ENCODE measurements around the gene TNFRSF19. TPM values are rescaled to one million over a fixed set of nuclear protein-coding genes. Genes with fewer than 3 reads are reported as not detected.
A peak's percentile ranks its signal among the peaks of the same experiment; 100 is the strongest.

The TNFRSF19 gene
- total and polyA plus RNA-seq, 2 of the 13 experiments (the other 11 are each of a cell fraction or from before 2014, with no cell fraction given) = 75.3 to 77.7 TPM

- TF ChIP-seq ZBTB8A (CRISPR knock-in tag; IDR thresholded peaks at IDR 0.05; ENCODE audit: borderline replicate concordance, low read depth) (no peak), NFKBIZ (CRISPR knock-in tag; IDR thresholded peaks at IDR 0.05) (no peak), ZNF253 (CRISPR knock-in tag; IDR thresholded peaks at IDR 0.05; ENCODE audit: borderline replicate concordance) (no peak), PHF20 (CRISPR knock-in tag; IDR thresholded peaks at IDR 0.05) (no peak), CTCF (CRISPR knock-in tag; IDR thresholded peaks at IDR 0.05) (peak; percentile 46), TGIF2 (CRISPR knock-in tag; IDR thresholded peaks at IDR 0.05) (no peak), ZNF335 (CRISPR knock-in tag; IDR thresholded peaks at IDR 0.05) (no peak), RBAK (CRISPR knock-in tag; IDR thresholded peaks at IDR 0.05) (no peak), ZNF605 (CRISPR knock-in tag; IDR thresholded peaks at IDR 0.05) (no peak), PAWR (CRISPR knock-in tag; IDR thresholded peaks at IDR 0.05; ENCODE audit: borderline replicate concordance) (no peak), TMF1 (CRISPR knock-in tag; IDR thresholded peaks at IDR 0.05; ENCODE audit: low read depth) (no peak), ZMYM3 (CRISPR knock-in tag; IDR thresholded peaks at IDR 0.05) (0 out of 2 replicates have a peak, but pooled peaks have one; percentile 15), KDM1A (CRISPR knock-in tag; IDR thresholded peaks at IDR 0.05) (no peak), FUBP1 (CRISPR knock-in tag; IDR thresholded peaks at IDR 0.05; ENCODE audit: borderline replicate concordance) (no peak), ZNF569 (CRISPR knock-in tag; IDR thresholded peaks at IDR 0.05; ENCODE audit: borderline replicate concordance) (no peak), ZNF143 (CRISPR knock-in tag; IDR thresholded peaks at IDR 0.05) (no peak), ZNF788 (CRISPR knock-in tag; IDR thresholded peaks at IDR 0.05; ENCODE audit: borderline replicate concordance) (no peak)
- TF ChIP-seq, protein P1, sequence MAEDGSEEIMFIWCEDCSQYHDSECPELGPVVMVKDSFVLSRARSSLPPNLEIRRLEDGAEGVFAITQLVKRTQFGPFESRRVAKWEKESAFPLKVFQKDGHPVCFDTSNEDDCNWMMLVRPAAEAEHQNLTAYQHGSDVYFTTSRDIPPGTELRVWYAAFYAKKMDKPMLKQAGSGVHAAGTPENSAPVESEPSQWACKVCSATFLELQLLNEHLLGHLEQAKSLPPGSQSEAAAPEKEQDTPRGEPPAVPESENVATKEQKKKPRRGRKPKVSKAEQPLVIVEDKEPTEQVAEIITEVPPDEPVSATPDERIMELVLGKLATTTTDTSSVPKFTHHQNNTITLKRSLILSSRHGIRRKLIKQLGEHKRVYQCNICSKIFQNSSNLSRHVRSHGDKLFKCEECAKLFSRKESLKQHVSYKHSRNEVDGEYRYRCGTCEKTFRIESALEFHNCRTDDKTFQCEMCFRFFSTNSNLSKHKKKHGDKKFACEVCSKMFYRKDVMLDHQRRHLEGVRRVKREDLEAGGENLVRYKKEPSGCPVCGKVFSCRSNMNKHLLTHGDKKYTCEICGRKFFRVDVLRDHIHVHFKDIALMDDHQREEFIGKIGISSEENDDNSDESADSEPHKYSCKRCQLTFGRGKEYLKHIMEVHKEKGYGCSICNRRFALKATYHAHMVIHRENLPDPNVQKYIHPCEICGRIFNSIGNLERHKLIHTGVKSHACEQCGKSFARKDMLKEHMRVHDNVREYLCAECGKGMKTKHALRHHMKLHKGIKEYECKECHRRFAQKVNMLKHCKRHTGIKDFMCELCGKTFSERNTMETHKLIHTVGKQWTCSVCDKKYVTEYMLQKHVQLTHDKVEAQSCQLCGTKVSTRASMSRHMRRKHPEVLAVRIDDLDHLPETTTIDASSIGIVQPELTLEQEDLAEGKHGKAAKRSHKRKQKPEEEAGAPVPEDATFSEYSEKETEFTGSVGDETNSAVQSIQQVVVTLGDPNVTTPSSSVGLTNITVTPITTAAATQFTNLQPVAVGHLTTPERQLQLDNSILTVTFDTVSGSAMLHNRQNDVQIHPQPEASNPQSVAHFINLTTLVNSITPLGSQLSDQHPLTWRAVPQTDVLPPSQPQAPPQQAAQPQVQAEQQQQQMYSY (CRISPR knock-in tag; IDR thresholded peaks at IDR 0.05) = no peak
- TF ChIP-seq, protein P2, sequence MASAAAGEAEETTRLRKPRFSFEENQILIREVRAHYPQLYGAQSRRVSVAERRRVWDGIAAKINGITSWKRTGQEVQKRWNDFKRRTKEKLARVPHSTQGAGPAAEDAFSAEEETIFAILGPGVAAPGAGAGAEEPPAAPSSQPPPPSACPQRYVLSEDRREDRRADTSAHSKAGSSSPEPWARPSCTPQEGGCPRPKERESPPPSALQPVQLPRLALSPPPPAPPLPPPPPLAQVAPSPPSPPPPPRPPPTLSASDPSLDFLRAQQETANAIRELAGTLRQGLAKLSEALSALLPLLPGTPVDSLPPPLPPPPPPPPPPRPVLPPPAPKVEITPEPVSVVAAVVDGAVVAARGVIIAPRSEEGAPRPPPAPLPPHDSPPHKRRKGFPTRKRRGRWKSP (CRISPR knock-in tag; IDR thresholded peaks at IDR 0.05) = no peak
- TF ChIP-seq, protein P3, sequence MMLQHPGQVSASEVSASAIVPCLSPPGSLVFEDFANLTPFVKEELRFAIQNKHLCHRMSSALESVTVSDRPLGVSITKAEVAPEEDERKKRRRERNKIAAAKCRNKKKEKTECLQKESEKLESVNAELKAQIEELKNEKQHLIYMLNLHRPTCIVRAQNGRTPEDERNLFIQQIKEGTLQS (CRISPR knock-in tag; IDR thresholded peaks at IDR 0.05) = no peak
- TF ChIP-seq, protein P4, sequence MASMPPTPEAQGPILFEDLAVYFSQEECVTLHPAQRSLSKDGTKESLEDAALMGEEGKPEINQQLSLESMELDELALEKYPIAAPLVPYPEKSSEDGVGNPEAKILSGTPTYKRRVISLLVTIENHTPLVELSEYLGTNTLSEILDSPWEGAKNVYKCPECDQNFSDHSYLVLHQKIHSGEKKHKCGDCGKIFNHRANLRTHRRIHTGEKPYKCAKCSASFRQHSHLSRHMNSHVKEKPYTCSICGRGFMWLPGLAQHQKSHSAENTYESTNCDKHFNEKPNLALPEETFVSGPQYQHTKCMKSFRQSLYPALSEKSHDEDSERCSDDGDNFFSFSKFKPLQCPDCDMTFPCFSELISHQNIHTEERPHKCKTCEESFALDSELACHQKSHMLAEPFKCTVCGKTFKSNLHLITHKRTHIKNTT (CRISPR knock-in tag; IDR thresholded peaks at IDR 0.05) = no peak
Observed at GRCh38 chr13:23567906-23568460, 2.2 kb upstream of the TNFRSF19 start (continued).
